Skin epidermis (tissue), 12 donors: Measurements from ENCODE around the gene PCDHA1.
"Not testable (repeated sequence)": the region's sequence is repeated elsewhere in the genome, so short reads cannot be mapped to it uniquely, and the experiment has no call there.

Experiments used
- H3K27ac ChIP-seq, 21 experiments: fragments of 200-600 bp; sonication (generic) in 11 of 21; one replicate each; pipeline ENCODE4 v1.5.0; 2020; ENCODE audit warnings: mild to moderate bottlenecking in 3 of 21, inconsistent platforms in 2 of 21, moderate library complexity in 2 of 21
- H3K4me3 ChIP-seq, 7 experiments: fragments of 200-600 bp; sonication (generic) in 2 of 7; one replicate each; pipeline ENCODE4 v1.5.0; 2020; ENCODE audit warnings: inconsistent platforms in 2 of 7, mild to moderate bottlenecking in 2 of 7, moderate library complexity in 1 of 7

PCDHA1 gene

GRCh38 chr5:140806834-140807775 is 21.2 kb downstream of the PCDHA1 start, which contains the start of gene PCDHA4:
TSS of gene PCDHA4 (plus strand) at chr5:140807068.
- Histone ChIP-seq H3K27ac (no peak within 1 kb of the TSS), H3K4me3 (peak within 1 kb of the TSS in 6 of 7 experiments; percentile 9 to 28 (median 10))

DNA sequence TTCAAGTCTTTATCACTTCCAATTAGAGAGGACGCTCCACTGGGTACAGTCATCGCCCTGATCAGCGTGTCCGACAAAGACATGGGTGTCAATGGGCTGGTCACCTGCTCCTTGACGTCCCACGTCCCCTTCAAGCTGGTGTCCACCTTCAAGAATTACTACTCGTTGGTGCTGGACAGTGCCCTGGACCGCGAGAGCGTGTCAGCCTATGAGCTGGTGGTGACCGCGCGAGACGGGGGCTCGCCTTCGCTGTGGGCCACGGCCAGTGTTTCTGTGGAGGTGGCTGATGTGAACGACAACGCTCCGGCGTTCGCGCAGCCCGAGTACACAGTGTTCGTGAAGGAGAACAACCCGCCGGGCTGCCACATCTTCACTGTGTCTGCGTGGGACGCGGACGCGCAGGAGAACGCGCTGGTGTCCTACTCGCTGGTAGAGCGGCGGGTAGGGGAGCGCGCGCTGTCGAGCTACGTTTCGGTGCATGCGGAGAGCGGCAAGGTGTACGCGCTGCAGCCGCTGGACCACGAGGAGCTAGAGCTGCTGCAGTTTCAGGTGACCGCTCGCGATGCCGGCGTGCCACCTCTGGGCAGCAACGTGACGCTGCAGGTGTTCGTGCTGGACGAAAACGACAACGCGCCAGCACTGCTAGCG is 22.4 kb downstream of the PCDHA1 start:
- H3K4me3 ChIP-seq, H3K27ac ChIP-seq: not testable (repeated sequence)

DNA sequence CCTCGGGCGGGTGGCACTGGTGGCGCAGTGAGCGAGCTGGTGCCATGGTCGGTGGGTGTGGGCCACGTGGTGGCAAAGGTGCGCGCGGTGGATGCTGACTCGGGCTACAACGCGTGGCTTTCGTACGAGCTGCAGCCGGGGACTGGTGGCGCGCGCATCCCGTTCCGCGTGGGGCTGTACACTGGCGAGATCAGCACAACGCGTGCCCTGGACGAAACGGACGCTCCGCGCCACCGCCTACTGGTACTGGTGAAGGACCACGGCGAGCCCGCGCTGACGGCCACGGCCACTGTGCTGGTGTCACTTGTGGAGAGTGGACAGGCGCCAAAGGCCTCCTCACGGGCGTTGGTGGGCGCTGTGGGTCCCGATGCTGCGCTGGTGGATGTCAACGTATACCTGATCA is 22.9 kb downstream of the PCDHA1 start:
- no peak overlapping the region for H3K4me3 ChIP-seq
- no peak overlapping the region for H3K27ac ChIP-seq

- peak within 1 kb of the TSS in 1 of 7 experiments; percentile 12 for H3K4me3 ChIP-seq
- H3K27ac ChIP-seq = no peak within 1 kb of the TSS
These were observed 35.7 kb downstream of the PCDHA1 start, which contains the start of gene PCDHA5 for GRCh38 chr5:140821375-140822280. TSS of gene PCDHA5 (plus strand) at chr5:140821613.

- no peak overlapping the region for H3K4me3 ChIP-seq
- no peak overlapping the region for H3K27ac ChIP-seq
These were observed 36.3 kb downstream of the PCDHA1 start for GRCh38 chr5:140822281-140822629.

DNA sequence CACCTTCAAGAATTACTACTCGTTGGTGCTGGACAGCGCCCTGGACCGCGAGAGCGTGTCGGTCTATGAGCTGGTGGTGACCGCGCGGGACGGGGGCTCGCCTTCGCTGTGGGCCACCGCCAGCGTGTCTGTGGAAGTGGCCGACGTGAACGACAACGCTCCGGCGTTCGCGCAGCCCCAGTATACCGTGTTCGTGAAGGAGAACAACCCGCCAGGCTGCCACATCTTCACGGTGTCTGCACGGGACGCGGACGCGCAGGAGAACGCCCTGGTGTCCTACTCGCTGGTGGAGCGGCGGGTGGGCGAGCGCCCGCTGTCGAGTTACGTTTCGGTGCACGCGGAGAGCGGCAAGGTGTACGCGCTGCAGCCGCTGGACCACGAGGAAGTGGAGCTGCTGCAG is 37.0 kb downstream of the PCDHA1 start:
- H3K4me3 ChIP-seq, H3K27ac ChIP-seq: not testable (repeated sequence)

DNA sequence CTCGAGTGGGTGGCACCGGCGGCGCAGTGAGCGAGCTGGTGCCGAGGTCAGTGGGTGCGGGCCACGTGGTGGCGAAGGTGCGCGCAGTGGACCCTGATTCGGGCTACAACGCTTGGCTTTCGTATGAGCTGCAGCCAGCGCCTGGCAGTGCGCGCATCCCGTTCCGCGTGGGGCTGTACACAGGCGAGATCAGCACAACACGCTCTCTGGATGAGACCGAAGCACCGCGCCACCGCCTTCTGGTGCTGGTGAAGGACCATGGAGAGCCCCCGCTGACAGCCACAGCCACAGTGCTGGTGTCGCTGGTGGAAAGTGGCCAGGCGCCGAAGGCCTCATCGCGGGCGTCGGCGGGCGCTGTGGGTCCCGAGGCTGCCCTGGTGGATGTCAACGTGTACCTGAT is 37.5 kb downstream of the PCDHA1 start:
- Histone ChIP-seq H3K27ac (no peak overlapping the region), H3K4me3 (no peak overlapping the region)

DNA sequence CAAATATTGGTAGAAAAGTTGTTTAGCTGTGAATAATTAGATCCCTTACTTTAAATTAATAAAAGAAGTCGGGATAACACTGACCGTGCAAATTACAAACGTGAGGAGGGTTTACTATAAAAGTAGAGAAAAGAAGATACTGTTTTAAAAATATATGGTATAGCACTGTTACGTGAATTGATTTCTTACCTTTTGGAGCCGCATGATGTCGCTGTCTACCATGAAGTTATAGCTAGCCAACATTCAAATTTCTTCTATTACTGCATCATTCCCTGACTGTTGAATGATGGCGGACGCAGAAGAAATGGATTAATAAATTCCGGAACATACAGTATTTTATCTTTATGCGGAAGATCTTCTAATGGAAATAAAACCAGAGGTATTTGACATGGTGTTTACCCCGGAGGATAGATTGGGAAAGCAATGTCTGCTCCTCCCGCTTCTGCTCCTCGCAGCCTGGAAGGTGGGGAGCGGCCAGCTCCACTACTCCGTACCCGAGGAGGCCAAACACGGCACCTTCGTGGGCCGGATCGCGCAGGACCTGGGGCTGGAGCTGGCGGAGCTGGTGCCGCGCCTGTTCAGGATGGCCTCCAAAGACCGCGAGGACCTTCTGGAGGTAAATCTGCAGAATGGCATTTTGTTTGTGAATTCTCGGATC is 41.9 kb downstream of the PCDHA1 start, which contains the start of gene PCDHA6:
PCDHA6 (plus strand) TSS at position 257 of the 658 bp plus-strand sequence; CDS start at position 389, 132 bp downstream.
- no peak within 1 kb of the TSS for H3K4me3 ChIP-seq

DNA sequence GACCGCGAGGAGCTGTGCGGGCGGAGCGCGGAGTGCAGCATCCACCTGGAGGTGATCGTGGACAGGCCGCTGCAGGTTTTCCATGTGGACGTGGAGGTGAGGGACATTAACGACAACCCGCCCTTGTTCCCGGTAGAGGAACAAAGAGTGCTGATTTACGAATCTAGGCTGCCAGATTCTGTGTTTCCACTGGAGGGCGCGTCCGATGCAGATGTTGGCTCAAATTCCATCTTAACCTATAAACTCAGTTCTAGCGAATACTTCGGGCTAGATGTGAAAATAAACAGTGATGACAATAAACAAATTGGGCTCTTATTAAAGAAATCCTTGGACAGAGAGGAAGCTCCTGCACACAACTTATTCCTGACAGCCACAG is 42.4 kb downstream of the PCDHA1 start:
- no peak overlapping the region for H3K27ac ChIP-seq
- H3K4me3 ChIP-seq = no peak overlapping the region

More for the DNA sequence above, 41.9 kb downstream of the PCDHA1 start, which contains the start of gene PCDHA6:
- H3K27ac ChIP-seq = no peak within 1 kb of the TSS

DNA sequence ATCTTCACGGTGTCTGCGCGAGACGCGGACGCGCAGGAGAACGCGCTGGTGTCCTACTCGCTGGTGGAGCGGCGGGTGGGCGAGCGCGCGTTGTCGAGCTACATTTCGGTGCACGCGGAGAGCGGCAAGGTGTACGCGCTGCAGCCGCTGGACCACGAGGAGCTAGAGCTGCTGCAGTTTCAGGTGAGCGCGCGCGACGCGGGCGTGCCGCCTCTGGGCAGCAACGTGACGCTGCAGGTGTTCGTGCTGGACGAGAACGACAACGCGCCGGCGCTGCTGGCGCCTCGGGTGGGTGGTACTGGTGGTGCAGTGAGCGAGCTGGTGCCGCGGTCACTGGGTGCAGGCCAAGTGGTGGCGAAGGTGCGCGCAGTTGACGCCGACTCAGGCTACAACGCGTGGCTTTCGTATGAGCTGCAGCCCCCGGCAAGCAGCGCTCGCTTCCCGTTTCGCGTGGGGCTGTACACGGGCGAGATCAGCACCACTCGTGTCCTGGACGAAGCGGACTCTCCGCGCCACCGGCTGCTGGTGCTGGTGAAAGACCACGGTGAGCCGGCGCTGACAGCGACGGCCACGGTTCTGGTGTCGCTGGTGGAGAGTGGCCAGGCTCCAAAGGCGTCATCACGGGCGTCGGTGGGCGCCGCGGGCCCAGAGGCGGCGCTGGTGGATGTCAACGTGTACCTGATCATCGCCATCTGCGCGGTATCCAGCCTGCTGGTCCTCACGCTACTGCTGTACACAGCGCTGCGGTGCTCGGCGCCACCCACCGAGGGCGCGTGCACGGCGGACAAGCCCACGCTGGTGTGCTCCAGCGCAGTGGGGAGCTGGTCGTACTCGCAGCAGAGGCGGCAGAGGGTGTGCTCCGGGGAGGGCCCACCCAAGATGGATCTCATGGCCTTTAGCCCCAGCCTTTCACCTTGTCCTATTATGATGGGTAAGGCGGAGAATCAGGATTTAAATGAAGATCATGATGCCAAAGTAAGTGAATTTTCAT is 43.9 kb downstream of the PCDHA1 start:
- not testable (repeated sequence) for H3K27ac ChIP-seq, H3K4me3 ChIP-seq

DNA sequence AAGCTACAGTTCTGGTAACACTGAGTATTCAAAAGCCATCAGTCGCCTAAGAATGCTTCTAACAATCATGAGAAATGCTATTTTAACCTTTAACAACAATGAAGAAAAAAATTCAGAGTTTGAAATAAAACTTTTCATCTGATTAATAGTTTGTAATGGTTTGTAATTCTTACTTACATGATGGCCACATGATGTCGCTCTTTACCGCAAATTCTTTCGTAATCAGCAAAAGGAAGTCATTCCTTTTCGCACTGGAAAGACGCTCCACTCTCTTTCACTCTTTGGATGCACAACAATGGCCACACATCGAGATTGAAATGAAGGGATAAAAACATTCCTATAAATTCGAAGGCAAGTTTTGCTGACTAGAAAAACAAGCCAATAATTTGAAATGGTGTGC is 48.1 kb downstream of the PCDHA1 start, which contains the start of gene PCDHA7:
PCDHA7 (plus strand) TSS at position 277 of the 400 bp plus-strand sequence; CDS start at position 392, 115 bp downstream.
- H3K27ac ChIP-seq = no peak within 1 kb of the TSS
- H3K4me3 ChIP-seq = no peak within 1 kb of the TSS

DNA sequence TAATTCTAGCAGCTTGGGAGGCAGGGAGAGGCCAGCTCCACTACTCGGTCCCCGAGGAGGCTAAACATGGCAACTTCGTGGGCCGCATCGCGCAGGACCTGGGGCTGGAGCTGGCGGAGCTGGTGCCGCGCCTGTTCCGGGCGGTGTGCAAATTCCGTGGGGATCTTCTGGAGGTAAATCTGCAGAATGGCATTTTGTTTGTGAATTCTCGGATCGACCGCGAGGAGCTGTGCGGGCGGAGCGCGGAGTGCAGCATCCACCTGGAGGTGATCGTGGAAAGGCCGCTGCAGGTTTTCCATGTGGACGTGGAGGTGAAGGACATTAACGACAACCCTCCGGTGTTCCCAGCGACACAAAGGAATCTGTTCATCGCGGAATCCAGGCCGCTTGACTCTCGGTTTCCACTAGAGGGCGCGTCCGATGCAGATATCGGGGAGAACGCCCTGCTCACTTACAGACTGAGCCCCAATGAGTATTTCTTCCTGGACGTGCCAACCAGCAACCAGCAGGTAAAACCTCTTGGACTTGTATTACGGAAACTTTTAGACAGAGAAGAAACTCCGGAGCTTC is 48.6 kb downstream of the PCDHA1 start:
- H3K4me3 ChIP-seq, H3K27ac ChIP-seq: not testable (repeated sequence)

DNA sequence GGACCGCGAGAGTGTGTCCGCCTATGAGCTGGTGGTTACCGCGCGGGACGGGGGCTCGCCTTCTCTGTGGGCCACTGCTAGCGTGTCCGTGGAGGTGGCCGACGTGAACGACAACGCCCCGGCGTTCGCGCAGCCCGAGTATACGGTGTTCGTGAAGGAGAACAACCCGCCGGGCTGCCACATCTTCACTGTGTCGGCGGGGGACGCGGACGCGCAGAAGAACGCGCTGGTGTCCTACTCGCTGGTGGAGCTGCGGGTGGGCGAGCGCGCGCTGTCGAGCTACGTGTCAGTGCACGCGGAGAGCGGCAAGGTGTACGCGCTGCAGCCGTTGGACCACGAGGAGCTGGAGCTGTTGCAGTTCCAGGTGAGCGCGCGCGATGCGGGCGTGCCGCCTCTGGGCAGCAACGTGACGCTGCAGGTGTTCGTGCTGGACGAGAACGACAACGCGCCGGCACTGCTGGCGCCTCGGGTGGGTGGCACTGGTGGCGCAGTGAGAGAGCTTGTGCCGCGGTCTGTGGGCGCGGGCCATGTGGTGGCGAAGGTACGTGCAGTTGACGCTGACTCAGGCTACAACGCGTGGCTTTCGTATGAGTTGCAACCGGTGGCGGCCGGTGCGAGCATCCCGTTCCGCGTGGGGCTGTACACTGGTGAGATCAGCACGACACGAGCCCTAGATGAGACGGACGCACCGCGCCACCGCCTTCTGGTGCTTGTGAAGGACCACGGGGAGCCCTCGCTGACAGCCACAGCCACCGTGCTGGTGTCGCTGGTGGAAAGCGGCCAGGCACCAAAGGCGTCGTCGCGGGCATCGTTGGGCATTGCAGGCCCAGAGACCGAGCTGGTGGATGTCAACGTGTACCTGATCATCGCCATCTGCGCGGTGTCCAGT is 49.9 kb downstream of the PCDHA1 start:
- Histone ChIP-seq H3K27ac (no peak overlapping the region), H3K4me3 (no peak overlapping the region)

GRCh38 chr5:140840978-140841962 is 55.3 kb downstream of the PCDHA1 start, which contains the start of gene PCDHA8:
TSS of gene PCDHA8 (plus strand) at chr5:140841187. CDS start at chr5:140841322, 135 bp downstream.
- Histone ChIP-seq H3K4me3 (no peak within 1 kb of the TSS), H3K27ac (no peak within 1 kb of the TSS)
